Dermis blood vessel endothelial cell (primary cell): ENCODE data around the gene CALM3. TPM values are rescaled to one million over a fixed set of nuclear protein-coding genes. Genes with fewer than 3 reads are reported as not detected.

Experiments used
- DNase-seq: peaks from one replicate; pipeline ENCODE4 v3.0.0; 2010
- total RNA-seq: library from RNA; depleted of rRNA; stranded (reverse); fragments of >200 nt; gene quantifications from 2 replicates; pipeline ENCODE4 v1.2.3, GENCODE V29; 2014

The CALM3 gene
- total RNA-seq, 1 donor from 2014 or later = 154 TPM

DNA sequence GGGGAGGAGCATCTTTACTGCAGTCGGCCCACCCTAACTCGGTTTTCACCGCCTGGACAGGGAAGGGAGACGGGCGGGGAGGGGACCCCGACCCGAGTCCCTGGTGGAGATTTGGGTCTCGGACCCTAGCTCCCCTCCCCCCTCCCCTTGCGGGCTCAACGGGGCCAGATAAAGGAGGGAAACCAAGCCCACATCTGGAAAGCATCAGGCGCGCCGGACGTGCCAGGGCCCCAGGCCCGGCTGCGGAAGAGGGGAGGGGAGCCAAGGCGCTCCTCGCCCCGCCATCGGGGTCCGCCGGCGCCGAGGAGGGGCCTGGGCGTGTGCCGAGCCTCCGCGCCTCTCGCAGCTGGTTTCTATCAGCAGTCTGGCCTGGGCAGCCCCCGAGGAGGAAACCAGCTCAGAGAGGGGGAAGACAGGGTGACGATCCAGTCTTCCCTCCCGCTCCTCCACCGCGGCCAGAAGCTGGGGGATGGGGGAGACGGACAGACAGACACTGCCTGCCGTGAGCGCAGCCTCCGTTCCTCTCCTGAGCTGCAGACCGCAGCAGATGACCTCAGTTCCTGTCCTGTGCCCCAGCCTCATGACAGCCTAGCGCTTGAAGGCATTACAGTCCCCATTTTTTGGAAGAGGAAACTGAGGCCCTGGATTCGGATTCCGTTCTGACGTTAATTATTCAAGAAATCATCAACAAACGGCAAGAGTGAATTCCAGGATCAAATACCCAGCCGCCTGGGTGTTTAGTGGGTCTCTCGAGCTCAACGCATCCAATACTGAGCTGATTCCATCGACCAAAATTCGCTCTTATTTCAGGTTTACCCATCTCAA is 38.4 kb downstream of the CALM3 start:
- DNase-seq = peak; percentile 33

DNA sequence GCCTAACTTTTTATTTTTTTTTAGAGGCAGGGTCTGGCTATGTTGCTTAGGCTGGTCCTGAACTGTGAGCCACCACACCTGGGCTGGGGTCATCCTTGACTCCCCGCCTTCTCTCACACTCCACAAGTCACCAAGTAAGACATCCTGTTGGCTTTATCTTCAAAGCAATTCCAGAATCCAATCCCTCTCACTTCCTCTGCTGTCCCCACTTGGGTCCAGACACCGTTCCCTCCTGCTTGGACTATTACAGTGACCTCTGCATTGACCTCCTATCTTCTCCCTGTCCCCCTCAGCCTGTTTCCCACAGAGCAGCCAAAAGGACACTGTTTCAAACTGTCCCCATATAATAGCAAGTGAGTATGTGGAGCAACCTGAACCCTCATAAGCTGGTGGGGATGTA is 39.5 kb downstream of the CALM3 start:
- no peak for DNase-seq

DNA sequence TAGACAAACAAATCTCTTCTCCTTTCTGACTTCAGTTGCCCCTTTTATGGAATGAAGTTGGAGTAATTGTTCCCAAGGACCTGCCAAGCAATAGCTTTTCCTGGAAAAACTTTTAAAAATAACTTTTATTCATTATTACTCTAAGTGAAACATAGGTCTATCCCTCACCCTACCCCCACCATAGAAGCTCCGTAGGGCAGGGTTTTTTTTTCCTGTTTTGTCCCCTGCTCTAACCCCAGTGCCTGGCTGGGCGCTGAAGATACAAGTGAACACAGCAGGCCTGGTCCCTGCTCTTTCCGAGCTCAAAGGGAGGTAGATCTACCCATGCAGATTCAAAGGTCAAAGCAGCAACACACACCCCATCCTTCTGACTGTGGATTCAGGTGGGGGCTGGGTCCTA is 43.6 kb downstream of the CALM3 start:
- DNase-seq = no peak

DNA sequence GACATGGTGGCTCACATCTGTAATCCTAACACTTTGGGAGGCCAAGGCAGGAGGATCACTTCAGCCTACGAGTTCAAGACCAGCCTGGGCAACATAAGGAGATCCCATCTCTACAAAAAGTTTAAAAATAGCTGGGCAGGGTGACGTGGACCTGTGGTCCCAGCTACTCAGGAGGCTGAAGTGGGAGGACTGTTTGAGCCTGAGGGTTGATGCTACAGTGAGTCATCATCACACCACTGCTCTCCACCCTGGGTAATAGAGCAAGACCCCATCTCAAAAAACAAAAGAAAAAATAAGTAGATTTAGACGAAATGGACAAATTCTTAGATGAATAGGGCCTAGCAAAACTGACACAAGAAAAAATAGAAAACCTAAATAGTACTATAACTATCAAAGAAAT is 45.3 kb downstream of the CALM3 start:
- no peak for DNase-seq

DNA sequence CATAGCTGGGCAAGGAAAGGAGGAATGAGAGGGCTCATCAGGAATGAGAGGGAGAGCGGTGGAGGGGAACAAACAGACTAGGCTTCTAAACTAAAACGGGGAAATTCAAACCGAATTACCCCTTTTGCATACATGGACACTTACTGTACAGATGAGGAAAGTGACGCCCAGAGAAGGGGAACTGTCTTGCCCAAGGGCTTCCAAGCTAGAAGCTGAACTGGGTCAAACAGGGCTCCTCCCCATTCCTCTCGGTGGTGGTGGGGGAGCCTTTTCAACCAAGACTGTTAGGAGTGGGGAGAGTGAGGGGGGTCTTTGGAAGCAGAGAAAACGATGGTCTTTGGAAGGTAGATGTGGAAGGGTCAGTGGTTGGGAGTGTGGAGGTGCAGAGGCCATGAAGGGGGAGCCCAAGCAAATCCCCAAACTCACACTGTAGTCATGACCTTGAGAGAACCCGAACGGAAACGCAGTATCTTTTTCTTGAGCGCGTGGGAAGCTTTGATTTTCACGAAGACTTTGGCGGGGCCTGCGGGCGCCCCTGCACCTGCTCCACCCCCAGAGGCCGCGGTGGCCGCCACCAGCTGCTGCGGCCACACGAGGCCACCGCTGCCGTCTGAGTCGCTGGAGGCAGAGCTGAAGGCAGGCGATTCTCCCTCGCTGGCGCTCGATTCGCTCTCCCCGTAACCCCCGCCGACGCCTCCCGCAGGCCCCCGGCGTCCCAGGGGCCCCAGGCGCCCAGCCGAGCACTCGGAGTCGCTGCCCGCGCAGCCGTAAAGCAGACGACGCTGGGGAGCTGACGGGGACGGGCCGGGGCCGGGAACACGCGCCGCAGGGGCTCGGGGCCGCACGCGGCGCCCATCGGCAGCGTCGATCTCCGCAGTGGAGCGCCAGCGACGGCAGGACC is 47.2 kb downstream of the CALM3 start:
- no peak for DNase-seq

DNA sequence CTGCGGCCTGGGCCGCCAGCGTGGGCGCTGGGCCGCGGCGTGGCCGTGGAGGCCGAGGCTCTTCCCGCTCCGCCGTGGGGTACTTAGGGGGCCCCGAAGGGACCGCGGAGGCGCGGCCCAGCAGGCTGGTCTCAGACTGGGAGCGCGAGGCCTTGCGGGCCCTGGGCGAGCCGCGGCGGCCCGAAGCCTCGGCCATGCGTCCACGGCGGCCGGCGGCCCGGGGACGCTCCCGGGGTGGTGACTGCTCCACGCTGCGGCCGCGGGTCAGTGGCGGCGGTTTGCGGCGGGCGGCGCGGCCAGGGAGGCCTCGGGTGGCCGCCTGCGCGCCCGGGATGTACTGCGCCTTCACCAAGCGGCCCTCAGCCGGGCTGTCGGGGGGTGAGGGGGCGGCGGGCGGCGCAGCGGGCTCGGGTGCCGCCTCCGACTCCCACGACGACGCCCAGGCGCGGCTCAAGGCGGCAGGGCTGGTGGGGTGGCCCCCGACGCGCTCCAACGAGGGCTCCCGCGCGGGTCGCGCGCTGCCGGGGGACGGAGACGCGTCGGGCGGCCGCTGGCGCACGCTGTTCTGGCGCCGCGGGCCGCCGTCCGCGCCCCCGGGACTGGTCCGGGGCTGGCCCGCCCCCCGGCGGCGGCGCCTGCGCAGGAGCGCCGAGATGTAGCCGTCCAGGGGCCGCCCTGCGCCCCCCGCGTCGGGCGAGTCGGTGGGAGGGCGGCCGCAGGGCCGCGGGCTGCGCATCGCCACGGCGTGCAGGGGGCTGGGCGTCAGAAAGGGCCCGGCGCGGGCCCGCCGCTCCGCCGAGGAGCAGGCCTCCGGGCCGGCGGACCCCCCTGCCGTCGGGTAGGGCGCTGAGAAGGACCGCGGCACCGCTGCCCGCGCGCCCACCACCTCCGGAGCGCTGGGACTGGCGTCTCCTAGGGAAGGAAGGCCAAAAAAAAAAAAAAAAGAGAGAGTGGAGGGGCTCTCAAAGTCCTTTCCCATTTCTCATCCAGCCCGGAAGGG is 48.1 kb downstream of the CALM3 start:
- DNase-seq = no peak

DNA sequence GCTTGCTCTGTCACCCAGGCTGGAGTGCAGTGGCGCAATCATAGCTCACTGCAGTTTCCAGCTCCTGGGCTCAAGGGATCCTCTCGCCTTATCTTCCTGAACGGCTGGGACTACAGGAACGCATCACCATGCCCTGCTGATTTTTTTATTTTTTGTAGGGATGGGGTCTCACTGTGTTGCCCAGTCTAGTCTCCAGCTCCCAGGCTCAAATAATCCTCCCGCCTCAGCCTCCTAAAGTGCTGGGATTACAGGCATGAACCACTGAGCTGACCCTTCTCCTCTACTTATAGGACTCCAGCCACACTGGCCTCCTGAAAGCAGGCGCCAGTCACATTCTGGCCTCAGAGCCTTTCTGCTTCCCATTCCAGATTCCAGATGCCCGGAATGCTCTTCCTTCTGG is 49.3 kb downstream of the CALM3 start:
- DNase-seq = no peak

DNA sequence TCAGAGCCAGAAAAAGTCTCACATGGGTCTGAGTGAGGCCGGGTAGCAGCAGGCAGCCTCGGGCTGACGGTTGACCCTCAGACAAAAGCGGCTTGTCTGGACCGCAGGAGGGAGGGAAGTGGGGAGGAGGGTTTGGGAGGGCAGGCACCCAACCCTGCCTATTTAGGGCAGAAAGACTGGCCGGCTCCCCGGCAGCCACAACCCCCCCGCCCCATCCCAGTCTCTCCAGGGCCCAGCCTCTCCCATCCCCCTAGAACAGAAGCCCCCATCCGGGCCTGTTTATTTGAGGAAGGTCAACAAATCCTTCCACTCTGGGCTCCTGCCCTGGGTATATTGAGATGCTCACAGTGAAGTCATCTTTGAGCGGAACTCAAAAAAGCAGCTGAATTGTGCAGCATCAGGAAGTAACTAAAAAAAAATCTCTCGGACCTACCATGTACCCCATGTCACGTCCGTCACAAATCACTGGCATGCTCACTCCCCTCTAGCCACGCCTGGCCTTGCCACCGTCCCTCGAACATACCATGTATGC is 53.6 kb downstream of the CALM3 start:
- no peak for DNase-seq

GRCh38 chr19:46656541-46656940 is 55.4 kb downstream of the CALM3 start:
- DNase-seq = no peak

- no peak for DNase-seq
Measured at GRCh38 chr19:46659151-46660007, 58.2 kb downstream of the CALM3 start.

- DNase-seq = no peak
Measured at GRCh38 chr19:46660008-46660517, 58.9 kb downstream of the CALM3 start.

Other genes starting within 250 kb of the CALM3 start
- 0.56 and 0.68 TPM in 2 replicates for gene CCDC8, start 187.8 kb upstream of the CALM3 start, total RNA-seq
- gene PNMA8C, start 172.4 kb upstream of the CALM3 start, total RNA-seq = not detected in 2 replicates
- gene PNMA8A, start 129.8 kb upstream of the CALM3 start, total RNA-seq = under 0.01 and 0.98 TPM in 2 replicates
- under 0.01 and 0.17 TPM in 2 replicates for gene PNMA8B, start 105.5 kb upstream of the CALM3 start, total RNA-seq
- gene PTGIR, start 23.8 kb downstream of the CALM3 start, total RNA-seq = not detected in 2 replicates
- gene GNG8, start 34.9 kb downstream of the CALM3 start, total RNA-seq = not detected in 2 replicates
- gene DACT3, start 59.9 kb downstream of the CALM3 start, total RNA-seq = 0.14 and 0.34 TPM in 2 replicates
- 84.2 and 135 TPM in 2 replicates for gene PRKD2, start 115.8 kb downstream of the CALM3 start, total RNA-seq
- gene FKRP, start 144.7 kb downstream of the CALM3 start, total RNA-seq = 16.7 and 21.5 TPM in 2 replicates
- 90.9 and 135 TPM in 2 replicates for gene STRN4, start 145.1 kb downstream of the CALM3 start, total RNA-seq
- 66.9 and 76.2 TPM in 2 replicates for gene SLC1A5, start 187.3 kb downstream of the CALM3 start, total RNA-seq
- 118 and 218 TPM in 2 replicates for gene AP2S1, start 249.5 kb downstream of the CALM3 start, total RNA-seq